Measurements from ENCODE around the gene GFOD1.

GFOD1 gene

GRCh38 chr6:13419422-13420195 lies 67.8 kb downstream of the GFOD1 start:
- peaks cover 0 to 16% (median 5%) of the 10 kb centered on the region in 11 experiments; a peak in 3 of 22 replicates for H3K36me3 ChIP-seq
- H3K27me3 ChIP-seq = peaks cover 0 to 13% (median 0%) of the 10 kb centered on the region in 11 experiments; a peak in 2 of 22 replicates
- TF ChIP-seq Cebpa-rat (IDR thresholded peaks at IDR 0.05) = no peak
- H4K20me1 ChIP-seq = peaks cover 0 to 46% (median 8%) of the 10 kb centered on the region in 11 experiments; a peak in 8 of 22 replicates
- H3K4me3 ChIP-seq = peak overlapping the region in 6 of 10 experiments; percentile 26 to 53 (median 36); a peak in 12 of 20 replicates
- H3K4me2 ChIP-seq = peak overlapping the region; percentile 75 to 96 (median 85)
- H3K4me1 ChIP-seq = peaks cover 20 to 48% (median 38%) of the 10 kb centered on the region in 10 experiments
- H3K9ac ChIP-seq = peak overlapping the region in 9 of 11 experiments; percentile 4 to 55 (median 25); a peak in 12 of 22 replicates
- peaks cover 0 to 22% (median 9%) of the 10 kb centered on the region in 11 experiments; a peak in 14 of 22 replicates for H3K9me3 ChIP-seq (replicated peaks in 1 of 11)
- H3K27ac ChIP-seq = peak overlapping the region in 1 of 11 experiments; percentile 19; a peak in 1 of 22 replicates

- TF ChIP-seq Cebpa-rat (IDR thresholded peaks at IDR 0.05) = no peak
- H3K36me3 ChIP-seq = peaks cover 0 to 16% (median 5%) of the 10 kb centered on the region in 11 experiments; a peak in 3 of 22 replicates
- peaks cover 0 to 53% (median 8%) of the 10 kb centered on the region in 11 experiments; a peak in 8 of 22 replicates for H4K20me1 ChIP-seq
- peak overlapping the region in 5 of 10 experiments; percentile 26 to 53 (median 36); a peak in 6 of 20 replicates for H3K4me3 ChIP-seq
- H3K9ac ChIP-seq = peak overlapping the region in 4 of 11 experiments; percentile 16 to 55 (median 40); a peak in 5 of 22 replicates
- H3K4me1 ChIP-seq = peaks cover 20 to 48% (median 38%) of the 10 kb centered on the region in 10 experiments
- H3K27me3 ChIP-seq = peaks cover 0 to 13% (median 0%) of the 10 kb centered on the region in 11 experiments; a peak in 2 of 22 replicates
- peaks cover 0 to 22% (median 9%) of the 10 kb centered on the region in 11 experiments; a peak in 14 of 22 replicates for H3K9me3 ChIP-seq (replicated peaks in 1 of 11)
- H3K27ac ChIP-seq = no peak overlapping the region
- peak overlapping the region; percentile 75 to 96 (median 85) for H3K4me2 ChIP-seq
Observed at GRCh38 chr6:13418844-13419243, 68.6 kb downstream of the GFOD1 start.

GRCh38 chr6:13417954-13418353 lies 69.4 kb downstream of the GFOD1 start:
- Histone ChIP-seq H3K27me3 (peaks cover 0 to 13% (median 0%) of the 10 kb centered on the region in 11 experiments; a peak in 2 of 22 replicates), H4K20me1 (peaks cover 0 to 62% (median 8%) of the 10 kb centered on the region in 11 experiments; a peak in 8 of 22 replicates), H3K9ac (no peak overlapping the region), H3K4me1 (peaks cover 20 to 48% (median 38%) of the 10 kb centered on the region in 10 experiments), H3K27ac (no peak overlapping the region), H3K36me3 (peaks cover 0 to 16% (median 5%) of the 10 kb centered on the region in 11 experiments; a peak in 3 of 22 replicates), H3K9me3 (replicated peaks in 1 of 11) (peaks cover 0 to 16% (median 9%) of the 10 kb centered on the region in 11 experiments; a peak in 14 of 22 replicates), H3K4me3 (no peak overlapping the region), H3K4me2 (peak overlapping the region in 6 of 11 experiments; percentile 84 to 96 (median 88); a peak in 10 of 22 replicates)
- TF ChIP-seq Cebpa-rat (IDR thresholded peaks at IDR 0.05) = no peak

GRCh38 chr6:13417431-13417830 lies 70.0 kb downstream of the GFOD1 start:
- Histone ChIP-seq H3K27ac (no peak overlapping the region), H3K9ac (no peak overlapping the region), H3K27me3 (peaks cover 0 to 13% (median 0%) of the 10 kb centered on the region in 11 experiments; a peak in 2 of 22 replicates), H3K36me3 (peaks cover 0 to 16% (median 5%) of the 10 kb centered on the region in 11 experiments; a peak in 3 of 22 replicates), H3K4me2 (peak overlapping the region in 1 of 11 experiments; percentile 88; a peak in 1 of 22 replicates), H3K9me3 (replicated peaks in 1 of 11) (peaks cover 0 to 16% (median 9%) of the 10 kb centered on the region in 11 experiments; a peak in 14 of 22 replicates), H4K20me1 (peaks cover 0 to 61% (median 8%) of the 10 kb centered on the region in 11 experiments; a peak in 8 of 22 replicates), H3K4me1 (peaks cover 15 to 48% (median 38%) of the 10 kb centered on the region in 10 experiments), H3K4me3 (no peak overlapping the region)
- no peak for TF ChIP-seq Cebpa-rat (IDR thresholded peaks at IDR 0.05)

- Histone ChIP-seq H3K27me3 (peaks cover 0 to 13% (median 0%) of the 10 kb centered on the region in 11 experiments; a peak in 2 of 22 replicates), H3K4me2 (no peak overlapping the region), H3K4me1 (peaks cover 15 to 27% (median 21%) of the 10 kb centered on the region in 10 experiments), H3K4me3 (no peak overlapping the region), H3K27ac (no peak overlapping the region), H4K20me1 (peaks cover 0 to 55% (median 8%) of the 10 kb centered on the region in 11 experiments; a peak in 8 of 22 replicates), H3K36me3 (peaks cover 0 to 16% (median 5%) of the 10 kb centered on the region in 11 experiments; a peak in 3 of 22 replicates), H3K9me3 (replicated peaks in 1 of 11) (peaks cover 0 to 16% (median 9%) of the 10 kb centered on the region in 11 experiments; a peak in 14 of 22 replicates), H3K9ac (no peak overlapping the region)
- no peak for TF ChIP-seq Cebpa-rat (IDR thresholded peaks at IDR 0.05)
Observed at GRCh38 chr6:13415283-13415682, 72.1 kb downstream of the GFOD1 start.

- no peak overlapping the region for H3K4me3 ChIP-seq
- H4K20me1 ChIP-seq = peaks cover 0 to 48% (median 0%) of the 10 kb centered on the region in 11 experiments; a peak in 4 of 22 replicates
- no peak overlapping the region for H3K9ac ChIP-seq
- H3K4me2 ChIP-seq = no peak overlapping the region
- H3K27me3 ChIP-seq = peaks cover 0 to under 1% (median 0%) of the 10 kb centered on the region in 11 experiments; a peak in 1 of 22 replicates
- TF ChIP-seq Cebpa-rat (IDR thresholded peaks at IDR 0.05) = no peak
- peaks cover 0 to 16% (median 5%) of the 10 kb centered on the region in 11 experiments; a peak in 3 of 22 replicates for H3K36me3 ChIP-seq
- H3K27ac ChIP-seq = no peak overlapping the region
- H3K9me3 ChIP-seq (replicated peaks in 1 of 11) = peaks cover 0 to 16% (median 9%) of the 10 kb centered on the region in 11 experiments; a peak in 14 of 22 replicates
- H3K4me1 ChIP-seq = peaks cover 3 to 14% (median 9%) of the 10 kb centered on the region in 10 experiments
Observed at GRCh38 chr6:13413900-13414555, 73.4 kb downstream of the GFOD1 start.

GRCh38 chr6:13413466-13413862 lies 73.9 kb downstream of the GFOD1 start:
- no peak overlapping the region for H3K27ac ChIP-seq
- no peak overlapping the region for H3K4me3 ChIP-seq
- H3K27me3 ChIP-seq = no peaks in the 10 kb centered on the region; a peak in 1 of 22 replicates
- H3K36me3 ChIP-seq = peaks cover 0 to 16% (median 5%) of the 10 kb centered on the region in 11 experiments; a peak in 3 of 22 replicates
- H4K20me1 ChIP-seq = peaks cover 0 to 42% (median 0%) of the 10 kb centered on the region in 11 experiments; a peak in 4 of 22 replicates
- no peak for TF ChIP-seq Cebpa-rat (IDR thresholded peaks at IDR 0.05)
- H3K4me1 ChIP-seq = peaks cover 0 to 9% (median 3%) of the 10 kb centered on the region in 10 experiments; a peak in 12 of 20 replicates
- peaks cover 0 to 16% (median 9%) of the 10 kb centered on the region in 11 experiments; a peak in 14 of 22 replicates for H3K9me3 ChIP-seq (replicated peaks in 1 of 11)
- no peak overlapping the region for H3K9ac ChIP-seq
- no peak overlapping the region for H3K4me2 ChIP-seq
